Stimulated activated CD4-positive, alpha-beta T cell treated with anti-CD3 and anti-CD28 coated beads, TNF-alpha, amount 100 ng/mL, for 4 hours (primary cell): ENCODE data around the gene EIF2AK3.
A peak's percentile ranks its signal among the peaks of the same experiment; 100 is the strongest.
"Not testable (repeated sequence)": the region's sequence is repeated elsewhere in the genome, so short reads cannot be mapped to it uniquely, and the experiment has no call there.

ENCODE experiments used
- DNase-seq, 3 experiments: peaks; one replicate each; pipeline ENCODE4 v3.0.0-alpha.2; 2020; ENCODE audit warnings: low read depth in 3 of 3

EIF2AK3 gene

DNA sequence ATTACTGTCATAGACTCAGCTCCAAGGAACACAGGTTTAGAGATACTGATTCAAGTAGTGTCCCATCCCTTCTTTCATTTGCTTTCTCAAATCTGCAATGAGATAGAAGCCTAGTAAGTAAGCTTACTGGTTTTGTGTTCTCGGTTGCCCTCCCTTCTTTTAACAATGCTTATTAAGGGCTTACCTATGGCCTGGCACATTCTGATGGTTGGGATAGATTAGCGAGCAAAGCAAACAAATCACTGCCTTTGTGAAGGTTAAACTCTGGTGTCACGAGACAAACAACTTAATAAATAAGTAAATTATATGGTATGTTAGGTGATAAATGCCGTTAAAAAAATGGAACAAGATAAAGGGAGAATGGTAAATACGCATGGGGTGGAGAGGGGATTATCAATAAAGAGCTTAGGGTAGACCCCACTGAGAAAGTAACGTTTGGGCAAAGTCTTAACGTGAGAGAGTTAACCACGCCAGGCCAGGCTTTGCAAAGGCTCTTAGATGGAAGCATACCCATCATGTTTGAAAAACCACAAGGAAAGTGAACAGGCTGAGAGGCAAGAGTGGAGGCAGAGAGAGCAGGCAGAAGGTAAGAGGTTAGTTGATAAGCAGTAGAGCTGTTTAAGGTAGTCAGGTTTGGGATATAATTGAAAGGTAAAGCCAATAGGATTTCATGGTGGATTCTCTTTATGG, 31.0 kb downstream of the EIF2AK3 start:
- DNase-seq = no peak

DNA sequence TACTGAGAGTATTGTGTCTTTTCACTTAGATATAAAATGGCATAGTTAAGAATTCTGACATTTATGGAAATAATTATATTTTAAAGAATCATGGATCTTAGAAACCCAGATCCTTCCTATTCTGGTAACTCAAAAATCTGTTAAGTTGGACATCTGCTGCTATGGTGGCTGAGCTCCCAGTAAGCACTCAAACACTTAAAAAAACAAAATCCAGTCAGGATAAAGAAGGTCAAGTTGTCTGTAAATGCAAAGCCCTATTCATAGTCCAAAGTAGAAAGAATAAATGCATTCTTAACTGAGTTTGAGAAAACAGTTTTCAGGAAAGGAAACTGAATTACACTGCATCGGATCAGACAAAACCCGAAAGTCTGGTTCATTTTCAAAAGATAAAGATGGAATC, 35.6 kb downstream of the EIF2AK3 start:
- no peak for DNase-seq

DNA sequence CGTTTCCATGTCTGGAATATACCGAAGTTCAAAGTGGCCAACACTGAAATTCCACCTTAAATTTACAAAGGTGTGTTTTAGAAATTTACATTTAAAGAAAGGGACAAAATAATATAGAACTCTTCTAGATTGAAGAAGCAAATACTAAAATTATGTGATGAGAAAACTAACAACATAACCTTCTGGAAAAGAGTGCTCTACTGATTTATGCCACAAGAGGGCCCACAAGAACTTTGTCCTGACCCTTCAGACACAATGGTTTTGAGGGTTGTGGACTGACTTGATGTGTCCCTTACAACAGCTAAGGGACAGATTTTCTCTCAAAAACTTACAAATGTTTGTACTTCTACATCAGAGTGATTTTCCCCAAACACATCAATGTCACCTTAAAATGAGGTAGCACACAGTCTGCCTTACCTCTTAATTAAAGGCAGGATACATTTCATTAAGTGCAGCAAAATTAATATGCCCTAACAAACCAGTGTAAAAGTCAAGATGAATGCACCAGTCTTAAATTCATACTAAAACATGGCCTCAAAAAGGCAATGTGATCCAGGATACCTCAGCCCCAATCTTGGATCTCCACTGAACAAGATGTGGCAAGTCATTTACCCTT, 36.2 kb downstream of the EIF2AK3 start:
- DNase-seq = peak in 1 of 3 experiments; percentile 21

DNA sequence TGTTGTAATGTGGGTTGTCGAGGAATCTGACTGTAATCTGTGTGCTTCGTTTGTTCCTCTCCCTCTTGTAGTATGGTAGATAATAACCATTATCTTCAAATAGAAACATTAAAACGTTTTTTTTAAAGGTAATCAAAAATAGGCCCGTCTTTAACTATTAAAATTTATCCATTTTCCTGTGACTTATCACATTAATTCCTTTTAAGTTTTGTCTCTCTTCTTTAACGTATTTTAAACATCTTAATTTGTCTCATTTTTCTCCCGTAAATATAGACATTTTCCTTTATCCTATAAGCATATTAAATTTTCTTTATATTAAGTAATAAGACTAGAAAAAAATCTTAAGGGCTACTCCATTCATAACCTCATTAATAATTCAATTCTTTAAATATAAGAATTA, 41.3 kb downstream of the EIF2AK3 start:
- DNase-seq = no peak

DNA sequence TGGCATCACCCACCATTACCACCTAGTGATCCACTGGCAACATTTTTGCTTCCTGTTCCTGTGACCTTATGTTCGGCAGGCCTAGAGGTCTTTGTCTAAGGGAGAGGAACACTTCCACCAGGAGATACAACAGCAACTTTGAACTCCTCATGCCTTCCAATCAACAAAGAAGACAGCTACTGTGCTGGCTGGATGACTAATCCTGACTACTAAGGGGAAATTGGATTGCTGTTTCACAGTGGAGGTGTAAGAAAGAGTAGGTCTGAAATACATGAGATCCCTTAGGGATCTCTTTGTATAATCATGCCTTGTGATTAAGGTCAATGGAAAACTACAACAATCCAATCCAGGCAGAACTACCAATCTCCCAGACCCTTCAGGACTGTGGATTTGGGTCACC, 45.2 kb downstream of the EIF2AK3 start:
- no peak for DNase-seq

DNA sequence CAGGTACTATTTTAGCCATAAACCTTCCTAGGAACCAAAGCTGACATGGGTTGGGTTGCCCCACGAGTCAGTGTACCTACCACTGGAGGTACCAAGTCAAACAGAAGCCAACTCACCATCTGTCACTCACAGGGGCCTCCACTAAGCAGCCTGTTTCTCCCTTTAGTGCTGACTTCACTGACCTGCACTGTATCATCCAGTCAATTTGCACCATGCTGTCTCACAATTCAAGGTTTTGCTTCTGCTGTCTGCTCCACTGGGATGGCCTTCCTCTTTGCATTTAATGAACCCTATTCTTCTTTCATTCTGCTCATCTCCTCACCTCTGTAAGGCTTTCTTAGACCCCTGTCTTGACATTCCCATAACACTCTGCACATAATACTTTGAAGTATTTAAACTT, 47.2 kb downstream of the EIF2AK3 start:
- DNase-seq = no peak

DNA sequence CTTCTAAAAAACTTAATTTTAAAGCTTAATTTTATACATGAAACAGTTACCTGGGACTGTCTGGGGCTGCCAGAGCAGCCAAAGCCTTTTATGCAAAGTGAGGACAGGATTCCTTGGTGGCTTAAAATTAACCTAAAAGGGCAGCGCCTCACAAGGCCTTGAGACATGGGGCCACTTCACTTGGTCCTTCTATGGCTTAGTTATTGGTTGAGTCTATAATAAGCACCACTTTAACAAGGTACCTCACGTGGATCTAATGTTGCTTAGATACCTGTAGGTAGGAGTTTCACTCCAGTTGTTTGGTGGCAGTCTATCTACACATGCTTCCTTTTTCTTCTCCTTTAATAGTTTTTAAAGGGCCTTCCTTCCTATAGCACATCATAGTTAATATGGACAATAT, 51.6 kb downstream of the EIF2AK3 start:
- no peak for DNase-seq

DNA sequence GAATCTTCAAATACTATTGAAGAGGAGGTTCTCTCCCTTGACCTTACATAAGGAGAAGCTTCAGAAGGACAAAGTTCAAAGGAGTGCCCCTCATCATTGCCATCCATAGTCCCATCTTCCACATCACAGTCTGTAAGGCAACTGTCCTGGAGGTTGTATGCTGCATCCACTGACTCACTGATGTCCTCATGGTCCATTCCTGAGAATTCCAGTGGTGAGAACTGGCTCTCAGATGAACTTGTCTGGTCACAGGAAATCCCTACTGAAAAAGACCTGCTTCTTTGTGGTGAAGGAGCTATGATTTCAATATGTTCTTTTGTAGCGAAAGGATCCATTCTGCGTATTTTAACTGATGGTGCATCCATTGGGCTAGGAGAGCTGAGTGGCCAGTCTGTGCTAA, 52.2 kb downstream of the EIF2AK3 start:
- DNase-seq = no peak

DNA sequence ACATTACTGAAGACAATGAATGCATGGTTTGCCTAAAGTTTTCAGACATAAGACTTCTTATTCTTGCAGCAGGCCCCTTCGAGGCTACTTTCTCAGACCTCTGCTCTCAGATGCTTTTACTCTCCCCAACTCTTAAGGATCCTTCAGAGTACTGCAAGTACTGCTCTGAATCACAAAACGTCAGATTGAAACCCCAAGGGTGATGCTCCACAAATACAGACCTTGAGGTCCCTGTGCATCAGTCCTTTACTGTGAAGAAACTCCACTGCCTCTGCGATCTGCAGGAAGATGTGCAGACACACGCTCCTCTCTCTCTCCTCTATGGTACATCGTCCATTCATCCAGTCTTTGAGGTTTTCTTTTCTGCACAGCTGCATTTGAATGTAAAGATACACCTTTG, 52.8 kb downstream of the EIF2AK3 start:
- no peak for DNase-seq

DNA sequence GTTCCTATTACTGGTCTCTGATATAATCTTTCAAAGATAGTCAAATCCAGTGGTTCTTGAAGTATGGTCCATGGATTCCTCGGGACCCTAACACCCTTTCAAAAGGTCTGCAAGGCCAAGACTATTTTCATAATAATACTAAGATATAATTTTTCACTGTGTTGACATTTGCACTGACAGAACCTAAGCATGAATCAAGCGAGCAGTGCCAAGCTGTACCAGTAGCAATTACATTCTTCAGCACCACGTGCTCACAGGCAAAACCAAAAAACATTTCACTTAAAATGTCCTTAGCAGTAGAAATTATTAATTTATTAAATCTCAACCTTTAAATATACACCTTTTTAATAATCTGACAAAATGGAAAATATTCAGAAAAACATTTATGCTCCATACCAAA, 59.1 kb downstream of the EIF2AK3 start:
- DNase-seq = no peak

DNA sequence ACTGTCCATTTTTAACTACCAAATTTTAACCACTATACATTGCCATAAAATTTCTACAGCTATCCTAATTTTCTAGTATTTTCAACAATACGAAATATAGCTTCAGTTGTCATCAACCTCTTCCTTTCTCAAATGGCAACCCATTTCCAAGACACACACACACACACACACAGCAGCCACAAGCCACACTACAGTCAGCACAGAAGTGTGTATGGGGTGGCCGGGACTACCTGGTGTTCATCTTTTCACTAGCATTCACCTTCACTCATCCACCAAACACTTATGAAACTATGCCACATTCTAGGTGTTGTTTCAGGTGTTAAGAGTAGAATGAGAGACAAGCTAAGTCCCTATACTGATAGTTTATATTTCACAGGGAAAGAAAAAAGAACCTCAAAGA, 62.9 kb downstream of the EIF2AK3 start:
- no peak for DNase-seq

DNA sequence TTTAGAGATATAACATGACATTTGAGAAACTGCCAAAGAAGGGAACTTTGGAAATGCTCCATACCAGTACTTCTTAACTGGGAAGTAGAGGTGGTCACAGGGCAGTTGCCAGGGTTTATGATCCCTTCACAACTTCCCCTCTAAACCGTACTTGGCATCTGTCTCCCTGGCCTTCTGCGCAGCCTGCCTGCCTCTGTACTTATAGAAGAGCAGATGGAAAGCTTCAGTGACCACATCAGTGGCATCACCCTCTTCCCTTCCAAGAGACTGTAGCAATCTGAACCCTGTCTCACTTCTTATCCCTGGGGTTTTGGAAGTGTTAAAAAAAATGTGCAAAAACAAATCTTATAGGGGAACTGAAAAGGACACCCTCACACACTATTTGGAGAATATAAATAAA, 64.1 kb downstream of the EIF2AK3 start:
- DNase-seq = no peak

DNA sequence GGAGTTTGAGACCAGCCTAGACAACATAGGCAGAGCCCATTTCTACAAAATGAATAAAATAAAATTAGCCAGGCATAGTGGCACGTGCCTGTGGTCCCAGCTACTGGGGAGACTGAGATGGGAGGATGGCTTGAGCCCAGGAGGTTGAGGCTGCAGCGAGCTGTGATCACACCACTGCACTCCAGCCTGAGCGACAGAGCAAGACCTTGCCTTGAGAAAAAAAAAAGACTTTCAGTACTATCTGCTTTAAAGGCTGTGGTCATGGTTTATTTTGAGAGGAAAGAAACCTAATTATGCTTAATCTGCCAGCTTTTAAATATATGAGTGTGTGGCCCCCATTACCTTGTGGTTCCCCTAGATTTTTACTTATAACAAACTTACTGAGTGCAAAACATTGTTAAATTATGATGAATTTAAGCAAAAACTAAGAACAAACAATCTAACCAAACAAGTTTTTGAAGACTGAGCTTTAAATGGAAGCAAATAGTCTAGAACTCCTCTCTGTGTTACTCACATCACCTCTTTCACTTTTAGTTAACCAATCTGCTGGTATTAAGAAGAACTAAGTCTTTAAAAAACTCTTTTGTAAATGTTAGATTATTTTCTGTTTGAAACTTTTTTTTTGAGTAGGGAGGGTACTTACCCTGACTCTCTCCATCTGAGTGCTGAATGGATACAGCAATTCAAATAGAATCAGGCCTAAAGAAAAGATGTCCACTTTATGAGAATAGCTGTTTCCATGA, 65.4 kb downstream of the EIF2AK3 start:
- no peak for DNase-seq

DNA sequence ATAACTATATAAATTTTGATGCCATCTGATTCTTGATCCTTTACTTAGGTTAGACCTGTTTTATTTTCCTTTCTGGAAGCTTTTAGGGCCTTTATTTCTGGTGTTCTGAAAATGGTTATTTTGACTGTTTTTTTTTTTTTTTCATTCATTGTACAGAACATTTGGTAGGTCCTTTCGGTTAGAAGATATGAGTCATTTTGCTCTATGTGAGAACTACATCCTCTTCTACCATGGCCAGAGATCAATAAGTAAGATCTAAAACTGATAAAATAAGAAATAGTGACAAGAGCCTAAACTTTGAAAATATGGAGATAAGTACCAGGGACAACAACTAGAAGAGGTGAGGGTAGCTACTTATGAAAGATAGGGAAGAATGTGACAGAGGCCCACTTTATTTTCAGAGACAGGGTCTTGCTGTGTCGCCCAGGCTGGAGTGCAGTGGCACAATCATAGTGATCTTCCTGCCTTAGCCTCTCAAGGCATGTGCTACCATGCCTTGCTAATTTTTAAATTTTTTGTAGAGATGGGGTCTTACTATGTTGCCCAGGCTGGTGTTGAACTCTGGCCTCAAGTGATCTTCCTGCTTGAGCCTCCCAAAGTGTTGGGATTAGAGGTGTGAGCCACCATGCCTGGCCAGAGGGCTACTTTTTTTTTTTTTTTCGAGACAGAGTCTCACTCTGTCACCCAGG, 66.5 kb downstream of the EIF2AK3 start:
- DNase-seq = no peak

DNA sequence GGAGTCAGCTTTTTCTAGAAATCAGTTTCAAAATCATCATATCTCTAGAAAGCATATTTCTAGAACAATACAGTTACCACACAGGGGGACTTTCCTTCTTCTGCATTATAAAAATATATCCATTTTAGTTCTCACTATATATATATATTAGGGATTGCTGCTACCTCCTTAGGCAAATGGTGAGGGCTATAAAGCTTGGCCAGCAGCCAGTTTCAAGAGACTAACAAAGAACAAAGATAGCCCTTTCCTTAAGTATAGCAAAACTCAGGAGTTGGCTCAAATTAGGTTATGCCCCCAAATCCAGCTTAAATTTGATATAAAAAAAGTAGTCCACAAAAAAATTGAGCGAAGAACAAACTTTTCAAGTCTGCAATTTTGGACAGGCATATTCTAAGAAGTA, 70.0 kb downstream of the EIF2AK3 start:
- no peak for DNase-seq

DNA sequence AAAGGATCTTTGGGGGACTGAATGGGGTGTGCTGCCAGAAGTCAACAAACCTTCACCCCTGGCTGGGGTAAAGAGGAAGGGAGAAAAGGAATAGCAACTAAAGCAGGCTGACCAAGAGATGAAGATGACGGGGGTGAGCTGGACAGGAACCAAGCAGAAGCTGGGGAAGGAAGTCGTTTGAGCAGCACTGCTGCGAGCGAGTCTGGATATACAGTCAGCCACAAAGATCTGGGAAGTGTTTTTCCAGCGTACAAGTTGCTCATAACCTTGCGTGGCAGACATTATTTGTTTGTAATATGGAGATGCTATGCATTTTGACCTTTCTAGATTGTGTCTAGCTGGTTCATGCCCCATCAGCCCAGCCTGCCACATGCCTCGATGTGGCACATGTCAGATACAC, 71.2 kb downstream of the EIF2AK3 start:
- DNase-seq = no peak

DNA sequence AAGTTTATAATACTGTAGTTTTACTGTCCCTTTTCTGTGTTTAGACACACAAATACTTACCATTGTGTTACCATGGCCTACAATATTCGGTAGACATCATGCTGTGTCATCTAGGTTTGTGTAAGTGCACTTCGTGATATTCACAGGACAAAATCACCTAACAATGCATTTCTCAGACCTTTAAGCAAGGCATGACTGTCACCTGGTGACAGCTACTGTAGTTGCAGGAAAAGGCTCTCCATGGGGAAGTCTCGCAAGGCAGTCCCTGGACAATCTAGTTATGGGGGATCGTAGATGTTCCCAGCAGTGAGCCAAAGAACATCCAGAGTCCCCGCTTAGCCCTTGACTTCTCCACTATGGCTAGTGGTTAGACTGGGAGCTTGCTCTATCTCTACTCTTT, 73.1 kb downstream of the EIF2AK3 start:
- DNase-seq = no peak

DNA sequence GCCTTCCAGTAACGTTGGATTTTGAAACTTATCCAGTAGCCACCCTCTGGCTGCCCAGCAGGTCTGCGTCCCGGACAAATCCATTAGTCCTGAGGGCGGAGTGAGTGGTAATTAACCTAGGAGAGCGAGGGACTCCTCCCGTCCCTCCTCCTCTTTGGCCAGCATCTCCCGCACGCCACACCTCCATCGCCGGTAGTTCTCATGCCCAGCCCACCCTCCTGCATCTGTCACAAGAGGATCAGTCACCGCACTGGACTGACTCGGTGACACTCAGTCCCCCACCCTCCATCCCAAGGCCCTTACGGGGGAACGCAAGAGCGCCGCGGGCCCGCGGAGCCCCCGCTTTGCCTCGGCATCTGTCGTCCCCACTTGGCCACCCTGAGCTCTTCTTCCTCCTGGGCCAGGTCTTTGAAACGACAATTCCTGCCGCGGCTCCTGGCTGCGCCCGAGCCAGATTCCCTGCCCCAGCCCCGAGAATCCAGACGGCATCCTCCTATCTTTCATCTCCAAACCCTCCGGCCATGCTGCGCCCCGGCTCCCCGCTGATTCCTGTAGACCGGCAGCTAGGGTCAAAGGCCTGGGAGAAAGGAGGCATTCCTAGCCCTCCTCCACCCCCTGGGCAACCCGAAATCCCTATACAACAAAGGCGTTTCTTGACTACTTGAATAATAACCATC, 77.5 kb downstream of the EIF2AK3 start:
- no peak for DNase-seq

DNA sequence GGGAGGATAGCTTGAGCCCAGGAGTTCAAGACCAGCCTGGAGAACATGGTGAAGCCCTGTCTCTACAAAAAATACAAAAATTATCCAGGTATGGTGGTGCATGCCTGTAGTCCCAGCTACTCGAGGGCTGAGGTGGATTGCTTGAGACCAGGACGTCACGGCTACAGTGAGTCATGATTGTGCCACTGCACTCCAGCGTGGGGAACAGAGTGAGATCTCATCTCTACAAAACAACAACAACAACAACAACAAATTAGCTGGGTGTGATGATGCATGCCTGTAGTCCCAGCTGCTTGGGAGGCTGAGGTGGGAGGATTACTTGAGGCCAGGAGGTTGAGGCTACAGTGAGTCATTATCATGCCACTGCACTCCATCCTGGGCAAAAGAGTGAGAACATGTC, 81.0 kb downstream of the EIF2AK3 start:
- DNase-seq = not testable (repeated sequence)

DNA sequence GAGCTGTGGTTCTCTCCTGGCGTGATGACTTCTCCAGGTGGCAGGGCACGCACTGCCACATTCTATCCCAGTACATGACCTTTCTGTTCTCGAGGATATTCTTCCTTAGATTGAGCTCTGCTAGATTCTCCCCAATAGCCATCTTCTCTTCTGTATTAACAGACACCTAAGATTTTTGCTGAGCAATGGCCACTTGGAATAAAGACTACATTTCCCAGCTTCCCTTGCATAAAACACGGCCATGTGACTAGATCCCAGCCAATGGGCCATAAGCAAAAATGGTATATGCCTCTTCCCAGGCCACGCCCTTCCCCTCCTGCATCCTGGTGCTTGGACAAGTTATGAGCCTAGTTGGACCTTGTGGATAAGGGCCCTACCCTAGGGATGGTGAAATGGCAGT, 82.1 kb downstream of the EIF2AK3 start:
- DNase-seq = no peak

DNA sequence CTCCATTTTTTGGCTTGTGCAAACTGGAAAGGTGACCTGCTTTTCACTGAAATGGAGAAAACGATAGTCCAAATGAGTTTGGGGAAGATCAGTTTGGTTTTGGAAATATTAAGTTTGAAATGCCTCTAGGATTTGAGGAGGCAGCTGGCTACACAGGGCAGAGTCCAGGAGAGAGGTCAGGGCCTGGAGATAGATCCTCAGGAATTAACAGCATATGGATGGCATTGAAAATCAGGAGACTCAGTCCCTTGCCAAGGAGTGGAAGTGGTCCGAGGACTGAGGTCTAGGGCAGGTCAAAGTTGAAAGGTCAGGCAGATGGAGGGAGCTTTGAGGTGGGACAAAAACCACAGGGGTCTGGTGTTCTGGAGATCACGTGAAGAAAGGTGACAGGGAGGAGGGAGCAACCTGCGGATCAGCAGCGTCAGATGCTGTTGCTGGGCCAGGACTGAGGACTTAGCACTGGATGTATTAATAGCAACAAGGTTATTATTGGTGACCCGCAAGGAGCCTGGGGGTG, 83.7 kb downstream of the EIF2AK3 start:
- no peak for DNase-seq

DNA sequence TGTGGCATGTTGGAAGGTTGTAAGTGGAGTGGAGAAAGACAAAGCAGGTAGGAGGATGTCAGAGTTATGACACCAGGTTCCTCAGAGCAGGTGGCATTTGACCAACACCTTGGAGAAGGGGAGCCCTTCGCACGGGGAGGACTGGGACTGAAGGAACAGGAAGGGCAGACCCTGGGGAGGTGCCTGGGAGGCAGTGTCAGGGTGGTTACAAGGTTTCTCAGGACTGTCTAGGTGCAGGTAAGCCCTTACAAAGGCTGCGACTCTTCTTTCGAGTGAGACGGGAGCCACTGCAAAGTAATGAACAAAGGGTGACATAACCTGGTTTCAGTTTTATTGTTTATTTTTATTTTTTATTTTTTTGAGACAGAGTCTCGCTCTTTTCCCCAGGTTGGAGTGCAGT, 84.6 kb downstream of the EIF2AK3 start:
- DNase-seq = no peak
